ENCODE measurements around the gene NBEAL1.
A peak's percentile ranks its signal among the peaks of the same experiment; 100 is the strongest.
"Not testable (repeated sequence)": the region's sequence is repeated elsewhere in the genome, so short reads cannot be mapped to it uniquely, and the experiment has no call there.

The NBEAL1 gene

GRCh38 chr2:203122317-203122986, 107.8 kb downstream of the NBEAL1 start:
- no peak for DNase-seq

- DNase-seq, result no peak
These were observed 112.3 kb downstream of the NBEAL1 start for GRCh38 chr2:203126996-203127395.

- DNase-seq, result no peak
These were observed 120.4 kb downstream of the NBEAL1 start for GRCh38 chr2:203135105-203135504.

GRCh38 chr2:203143391-203143790, 128.7 kb downstream of the NBEAL1 start:
- no peak for DNase-seq

GRCh38 chr2:203149194-203149593, 134.5 kb downstream of the NBEAL1 start:
- no peak for DNase-seq

- DNase-seq, result no peak
These were observed 140.7 kb downstream of the NBEAL1 start for GRCh38 chr2:203155406-203155805.

- not testable (repeated sequence) for DNase-seq
These were observed 148.0 kb downstream of the NBEAL1 start for GRCh38 chr2:203162722-203163121.

GRCh38 chr2:203164311-203164935, 149.7 kb downstream of the NBEAL1 start:
- DNase-seq, result no peak

- DNase-seq, result no peak
These were observed 153.1 kb downstream of the NBEAL1 start for GRCh38 chr2:203167751-203168150.

- no peak for DNase-seq
These were observed 155.8 kb downstream of the NBEAL1 start for GRCh38 chr2:203170502-203170901.

- no peak for DNase-seq
These were observed 160.7 kb downstream of the NBEAL1 start for GRCh38 chr2:203175371-203175770.

- DNase-seq, result peak; percentile 3
These were observed 162.7 kb downstream of the NBEAL1 start for GRCh38 chr2:203177361-203177760.

GRCh38 chr2:203185864-203186263, 171.2 kb downstream of the NBEAL1 start:
- no peak for DNase-seq

- not testable (repeated sequence) for DNase-seq
These were observed 175.9 kb downstream of the NBEAL1 start for GRCh38 chr2:203190547-203190946.

- not testable (repeated sequence) for DNase-seq
These were observed 176.4 kb downstream of the NBEAL1 start for GRCh38 chr2:203191026-203191425.

GRCh38 chr2:203191961-203192360, 177.3 kb downstream of the NBEAL1 start:
- DNase-seq, result no peak

GRCh38 chr2:203195331-203196036, 180.8 kb downstream of the NBEAL1 start:
- no peak for DNase-seq

GRCh38 chr2:203200866-203201265, 186.2 kb downstream of the NBEAL1 start:
- no peak for DNase-seq

GRCh38 chr2:203201426-203201825, 186.8 kb downstream of the NBEAL1 start:
- no peak for DNase-seq

GRCh38 chr2:203209538-203209937, 194.9 kb downstream of the NBEAL1 start:
- DNase-seq, result no peak

- DNase-seq, result no peak
These were observed 210.9 kb downstream of the NBEAL1 start for GRCh38 chr2:203225423-203226039.

- not testable (repeated sequence) for DNase-seq
These were observed 215.0 kb downstream of the NBEAL1 start for GRCh38 chr2:203229674-203230073.

Measured in NCI-H2029 (cell line).